NCI-H446 treated with DMSO at 0.1 percent for 48 hours (cell line): ENCODE measurements around the gene HIVEP2.

ENCODE experiments used
- DNase-seq: peaks from one replicate; lab custom pipeline; 2025; lab: John Stamatoyannopoulos, UW

The HIVEP2 gene

DNA sequence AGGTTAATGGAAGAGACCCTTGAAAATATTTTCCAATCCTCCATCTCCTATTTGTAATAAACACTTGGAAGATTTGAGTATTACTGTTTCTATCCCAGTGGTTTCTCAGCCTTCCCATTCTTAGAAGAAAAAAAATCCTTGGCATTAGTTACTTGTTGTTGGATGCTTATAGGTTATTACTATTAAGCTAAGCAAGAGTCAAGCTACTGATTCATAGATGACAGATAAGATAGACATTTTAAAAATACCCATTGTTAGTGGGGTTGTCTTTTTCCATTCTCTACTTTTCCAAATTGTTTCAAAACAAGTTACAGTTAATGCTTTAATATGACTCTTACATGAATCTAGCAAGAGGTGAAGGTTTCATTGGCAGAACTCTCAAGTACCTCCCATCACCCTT, 158.5 kb downstream of the HIVEP2 start:
- no peak for DNase-seq

- DNase-seq, result no peak
Observed at GRCh38 chr6:142784344-142784743, 160.6 kb downstream of the HIVEP2 start.

GRCh38 chr6:142783499-142783898, 161.5 kb downstream of the HIVEP2 start:
- DNase-seq, result no peak

DNA sequence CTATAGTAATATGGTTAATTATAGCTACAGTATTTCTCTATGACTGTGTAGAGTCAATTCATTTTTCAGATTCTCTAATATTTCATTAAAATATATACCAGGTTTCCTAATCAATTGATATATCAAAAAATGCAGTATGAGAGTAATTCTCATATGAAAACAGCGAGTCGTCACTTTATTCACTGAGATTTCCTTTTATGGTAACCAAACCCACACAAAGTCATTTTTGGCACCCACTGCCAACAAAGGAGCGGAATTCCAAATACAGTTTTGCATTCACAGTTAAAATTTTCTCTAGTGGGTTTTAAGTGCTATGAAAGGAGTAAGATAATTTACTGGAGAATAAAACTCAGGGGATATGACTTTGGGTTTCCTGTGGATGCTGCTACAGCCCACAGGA, 163.8 kb downstream of the HIVEP2 start:
- DNase-seq, result no peak

- no peak for DNase-seq
Observed at GRCh38 chr6:142773859-142774648, 170.9 kb downstream of the HIVEP2 start.

DNA sequence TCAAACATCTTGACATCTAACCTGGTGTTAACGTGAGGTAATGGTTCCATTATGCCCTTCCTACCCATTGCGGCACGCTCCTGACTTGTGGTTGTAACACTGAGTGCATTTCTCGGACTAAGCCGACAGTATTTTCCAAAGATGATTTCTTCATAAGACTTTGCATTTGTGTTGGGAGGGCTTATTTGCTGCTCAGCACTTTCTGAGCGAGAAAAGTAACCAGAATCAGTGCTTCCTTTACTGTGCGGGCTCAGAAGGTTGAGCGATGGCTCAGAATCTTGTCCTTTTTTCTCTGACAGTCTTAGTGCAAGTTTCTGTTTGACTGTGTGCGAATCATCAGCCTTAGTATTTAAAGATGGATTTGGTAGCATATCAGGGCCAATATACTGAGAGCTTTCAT, 171.7 kb downstream of the HIVEP2 start:
- no peak for DNase-seq

DNA sequence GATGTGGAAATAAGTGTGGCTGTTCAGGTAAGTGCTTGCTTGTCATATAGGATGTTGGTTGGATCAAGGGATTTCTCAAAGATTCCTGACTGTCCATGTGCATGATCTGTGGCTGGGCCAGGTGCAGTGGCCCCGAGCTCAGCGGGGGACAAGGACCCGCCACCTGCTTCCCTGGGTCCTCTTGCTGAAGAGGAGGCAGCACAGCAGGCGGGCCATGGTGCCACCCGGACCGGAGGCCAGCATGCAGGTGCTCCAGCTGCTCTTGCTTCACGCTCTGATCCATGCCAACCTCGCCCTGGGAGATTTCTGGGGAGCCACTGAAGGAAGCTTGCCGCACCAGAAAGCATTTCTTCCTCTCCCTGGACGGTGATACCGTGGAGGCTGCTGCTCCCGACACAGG, 173.8 kb downstream of the HIVEP2 start:
- no peak for DNase-seq

DNA sequence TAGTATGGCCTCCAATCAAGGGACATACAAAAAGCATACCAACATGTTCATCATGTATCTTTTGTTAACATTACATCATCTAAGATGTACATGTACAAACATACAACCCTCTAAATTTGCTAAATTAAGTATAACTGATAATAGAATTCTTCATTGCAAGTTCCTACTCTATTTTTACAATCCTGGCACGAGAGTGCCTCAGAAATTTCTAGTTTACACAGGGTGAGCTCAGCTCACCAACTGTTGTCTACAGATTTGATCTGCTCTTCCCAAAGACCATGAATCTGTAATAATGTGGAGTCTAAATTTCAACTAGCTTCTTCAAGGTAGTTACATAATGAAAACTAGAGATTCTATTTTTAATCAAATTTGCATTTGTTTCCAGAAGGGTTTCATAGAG, 179.7 kb downstream of the HIVEP2 start:
- no peak for DNase-seq

GRCh38 chr6:142764311-142764710, 180.7 kb downstream of the HIVEP2 start:
- DNase-seq, result no peak

- no peak for DNase-seq
Observed at GRCh38 chr6:142763205-142763604, 181.8 kb downstream of the HIVEP2 start.

DNA sequence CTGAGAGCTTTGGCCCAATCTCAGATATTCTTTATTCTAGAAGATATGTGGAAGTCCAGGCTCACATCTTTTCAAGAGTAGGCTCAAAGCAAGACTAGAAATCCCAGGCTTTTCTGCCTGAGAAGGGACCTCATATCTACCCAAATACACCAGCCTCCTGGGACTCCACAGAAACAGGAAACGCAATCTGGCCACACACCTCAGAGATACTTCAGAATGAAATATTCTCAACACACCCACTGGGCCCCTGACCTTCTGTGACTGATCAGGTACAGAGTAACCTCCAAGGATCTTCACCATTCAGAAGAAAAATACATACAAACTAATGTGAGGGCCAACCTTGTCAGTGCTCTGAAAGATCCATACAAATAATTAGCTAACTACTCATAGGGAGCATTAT, 183.2 kb downstream of the HIVEP2 start:
- DNase-seq, result no peak

DNA sequence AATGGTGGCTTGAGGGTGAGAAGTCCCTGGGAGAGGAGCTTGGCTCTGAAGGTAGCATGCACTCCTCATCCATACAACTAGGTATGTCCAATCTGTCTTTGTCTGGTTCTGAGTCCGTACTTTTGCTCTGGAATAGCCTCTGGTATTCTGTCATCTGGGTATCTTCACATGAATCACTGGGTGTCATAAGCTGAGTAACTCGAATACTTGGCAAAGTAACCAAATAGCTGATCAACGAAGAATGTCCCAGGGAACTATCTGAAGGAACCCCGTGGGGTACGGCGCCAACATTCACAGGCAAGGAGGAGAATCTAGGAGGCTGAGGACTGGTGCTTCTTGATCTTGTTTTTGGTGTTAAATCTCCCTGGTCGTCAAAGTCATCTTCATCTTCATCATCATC, 184.8 kb downstream of the HIVEP2 start:
- no peak for DNase-seq

- no peak for DNase-seq
Observed at GRCh38 chr6:142758629-142759025, 186.3 kb downstream of the HIVEP2 start.

- DNase-seq, result no peak
Observed at GRCh38 chr6:142757852-142758628, 186.9 kb downstream of the HIVEP2 start.

GRCh38 chr6:142756215-142756630, 188.8 kb downstream of the HIVEP2 start:
- no peak for DNase-seq

GRCh38 chr6:142753196-142753595, 191.8 kb downstream of the HIVEP2 start:
- no peak for DNase-seq

DNA sequence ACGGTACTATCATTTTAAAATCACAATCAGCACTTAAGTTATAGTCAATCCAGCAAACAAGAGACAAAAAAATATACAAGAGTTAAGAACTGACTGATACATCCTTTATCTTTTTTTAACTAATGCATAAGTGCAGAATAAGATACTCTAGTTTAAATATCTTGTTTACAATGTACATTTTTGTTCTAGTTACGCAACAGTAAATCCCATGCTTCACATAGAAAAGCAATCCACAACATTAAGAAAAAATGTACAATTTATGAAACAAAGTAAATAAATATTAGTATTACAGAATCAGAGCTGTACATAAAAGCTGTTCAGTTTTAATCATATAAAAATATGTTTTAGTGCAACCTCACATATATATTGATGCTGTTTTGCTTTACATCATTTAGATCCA, 192.6 kb downstream of the HIVEP2 start:
- DNase-seq, result no peak

GRCh38 chr6:142751452-142751851, 193.5 kb downstream of the HIVEP2 start:
- no peak for DNase-seq

DNA sequence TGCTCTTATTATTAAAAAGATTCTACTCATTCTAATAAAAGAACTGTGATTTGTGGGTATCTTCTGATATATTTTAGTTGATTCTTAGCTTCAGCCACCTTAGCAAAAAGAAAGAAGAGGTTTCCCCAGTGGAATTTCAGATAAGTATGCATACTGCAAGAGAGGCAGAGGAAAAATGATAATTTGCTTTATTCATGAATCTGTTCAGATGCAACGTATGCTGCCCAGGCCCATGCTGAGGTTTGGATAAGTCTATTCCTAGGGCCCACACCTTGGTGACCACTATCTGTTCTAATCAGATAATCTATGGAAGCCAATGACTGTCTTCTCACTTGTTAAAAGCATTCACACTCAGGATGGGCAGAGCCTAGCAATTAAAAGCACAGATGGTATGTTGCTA, 194.0 kb downstream of the HIVEP2 start:
- DNase-seq, result no peak

DNA sequence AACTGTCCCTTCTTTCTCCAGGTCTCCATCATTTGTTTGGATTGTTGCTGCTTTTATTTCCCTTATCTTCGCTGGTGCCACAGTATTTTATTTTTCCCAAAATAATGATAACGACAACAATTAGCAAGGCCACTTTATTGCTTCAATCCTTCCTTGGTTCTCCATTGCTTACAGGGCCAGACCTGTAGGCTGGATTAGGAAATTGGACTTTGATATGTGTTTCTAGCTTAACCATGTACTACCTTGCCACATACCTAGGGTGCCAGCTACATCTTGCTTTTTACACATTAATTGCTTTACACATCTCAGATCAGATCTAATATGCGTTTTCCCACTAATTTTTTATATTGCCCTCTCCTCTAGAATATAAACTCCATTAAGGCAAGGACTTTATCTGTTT, 195.4 kb downstream of the HIVEP2 start:
- DNase-seq, result no peak

DNA sequence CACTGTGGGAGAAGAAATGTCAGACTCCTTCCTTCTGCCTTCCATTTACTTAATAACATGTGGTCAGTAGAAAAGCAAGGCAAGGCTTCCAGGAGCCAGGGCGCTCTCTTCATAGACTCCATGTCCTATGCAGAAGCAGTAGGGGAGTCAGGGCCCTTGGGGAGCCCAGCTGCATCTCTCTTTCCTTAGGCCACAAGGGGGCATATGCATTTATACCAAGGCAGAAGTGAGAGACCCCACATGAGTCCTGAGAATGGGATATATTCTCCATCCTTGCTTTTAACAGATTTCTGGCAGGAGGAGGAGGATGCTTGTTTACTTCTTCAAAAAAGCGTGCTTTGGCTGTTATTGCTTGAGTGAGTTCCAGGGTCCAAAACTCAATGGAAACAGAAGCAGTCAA, 198.5 kb downstream of the HIVEP2 start:
- no peak for DNase-seq

DNA sequence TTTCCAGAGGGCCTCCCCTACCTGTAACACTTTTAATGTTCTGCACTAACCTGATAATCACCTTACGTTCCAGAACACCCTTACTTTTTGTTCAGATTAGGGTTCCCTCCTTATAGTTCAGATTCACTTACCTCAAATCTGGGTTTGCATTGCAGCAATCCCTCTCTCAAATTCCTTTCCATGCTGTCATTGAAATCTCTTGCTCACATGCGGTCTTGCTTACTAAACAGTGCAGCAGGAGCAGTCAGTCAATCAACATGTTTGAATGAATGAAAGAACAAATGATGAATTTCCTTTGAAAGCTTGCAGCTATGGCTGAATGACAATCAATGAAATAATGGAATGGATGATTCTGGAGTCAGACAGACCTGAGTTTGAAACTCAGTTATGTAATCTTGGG, 200.1 kb downstream of the HIVEP2 start:
- no peak for DNase-seq

DNA sequence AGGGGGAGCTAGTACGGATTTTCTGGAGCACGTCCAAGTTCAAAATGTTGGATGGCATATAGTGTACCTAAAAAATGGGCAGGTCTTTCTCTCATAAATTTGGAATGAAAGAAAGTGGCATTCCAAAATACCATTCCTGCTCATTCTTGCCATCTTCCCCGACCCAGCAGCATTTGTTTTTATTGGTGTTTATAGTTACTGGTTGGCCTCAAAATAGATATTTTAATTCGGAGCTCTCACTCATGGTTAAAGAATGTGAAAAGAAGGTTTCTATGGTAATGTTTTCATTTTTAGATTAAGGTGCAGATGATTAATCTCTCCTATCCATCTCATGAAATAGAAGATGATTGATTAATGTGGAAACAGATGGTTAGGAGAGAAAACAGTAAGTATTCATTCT, 204.5 kb downstream of the HIVEP2 start:
- DNase-seq, result no peak

GRCh38 chr6:142738731-142739130, 206.2 kb downstream of the HIVEP2 start:
- DNase-seq, result no peak
